ENCODE measurements around the gene DNAJC30.

DNA sequence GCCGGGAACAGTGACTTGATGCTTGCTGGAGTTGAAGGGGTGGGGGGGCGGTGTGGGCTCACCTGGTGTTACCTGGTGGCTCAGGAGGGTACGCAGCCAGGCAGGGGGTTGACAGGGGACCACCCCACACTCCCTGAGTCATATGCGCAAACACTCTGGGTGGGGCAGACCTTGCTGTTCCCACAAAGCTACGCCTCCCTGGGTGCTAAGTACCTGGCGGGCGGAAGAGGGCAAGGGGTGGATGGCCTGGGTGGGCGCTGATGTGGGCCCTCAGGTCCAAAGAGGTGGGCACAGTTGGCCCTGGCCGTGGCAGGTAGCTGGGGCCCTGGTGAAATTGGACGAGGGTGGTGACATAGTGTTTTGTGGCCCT lies 22.3 kb upstream of the DNAJC30 start:
- TF ChIP-seq, protein P1, sequence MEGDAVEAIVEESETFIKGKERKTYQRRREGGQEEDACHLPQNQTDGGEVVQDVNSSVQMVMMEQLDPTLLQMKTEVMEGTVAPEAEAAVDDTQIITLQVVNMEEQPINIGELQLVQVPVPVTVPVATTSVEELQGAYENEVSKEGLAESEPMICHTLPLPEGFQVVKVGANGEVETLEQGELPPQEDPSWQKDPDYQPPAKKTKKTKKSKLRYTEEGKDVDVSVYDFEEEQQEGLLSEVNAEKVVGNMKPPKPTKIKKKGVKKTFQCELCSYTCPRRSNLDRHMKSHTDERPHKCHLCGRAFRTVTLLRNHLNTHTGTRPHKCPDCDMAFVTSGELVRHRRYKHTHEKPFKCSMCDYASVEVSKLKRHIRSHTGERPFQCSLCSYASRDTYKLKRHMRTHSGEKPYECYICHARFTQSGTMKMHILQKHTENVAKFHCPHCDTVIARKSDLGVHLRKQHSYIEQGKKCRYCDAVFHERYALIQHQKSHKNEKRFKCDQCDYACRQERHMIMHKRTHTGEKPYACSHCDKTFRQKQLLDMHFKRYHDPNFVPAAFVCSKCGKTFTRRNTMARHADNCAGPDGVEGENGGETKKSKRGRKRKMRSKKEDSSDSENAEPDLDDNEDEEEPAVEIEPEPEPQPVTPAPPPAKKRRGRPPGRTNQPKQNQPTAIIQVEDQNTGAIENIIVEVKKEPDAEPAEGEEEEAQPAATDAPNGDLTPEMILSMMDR (IDR thresholded peaks at IDR 0.05 in 2 of 3, conservative IDR thresholded peaks at IDR 0.05 in 1 of 3; ENCODE audit: borderline replicate concordance in 1 of 3, insufficient read depth in 1 of 3, low read depth in 2 of 3, low read length in 2 of 3) = no peak
- TF ChIP-seq REST (IDR thresholded peaks at IDR 0.05; ENCODE audit: low read depth) = no peak
- TF ChIP-seq CEBPB (IDR thresholded peaks at IDR 0.05; ENCODE audit: low read depth) = no peak

Data from HCT116 (cell line).